COR-L47 (cell line): ENCODE results near the gene RIOK3.
"Not testable (repeated sequence)": the region's sequence is repeated elsewhere in the genome, so short reads cannot be mapped to it uniquely, and the experiment has no call there.

Experiments used
- DNase-seq: peaks from one replicate; lab custom pipeline; 2025; lab: John Stamatoyannopoulos, UW

RIOK3 gene

GRCh38 chr18:23495723-23496440 is 42.8 kb downstream of the RIOK3 start:
- peak; percentile 74 for DNase-seq

- DNase-seq, result no peak
Observed at GRCh38 chr18:23498117-23498516, 45.0 kb downstream of the RIOK3 start.

- DNase-seq, result peak; percentile 69
Observed at GRCh38 chr18:23498877-23499276, 45.8 kb downstream of the RIOK3 start.

- DNase-seq, result no peak
Observed at GRCh38 chr18:23499291-23499781, 46.2 kb downstream of the RIOK3 start.

- DNase-seq, result no peak
Observed at GRCh38 chr18:23501626-23502025, 48.5 kb downstream of the RIOK3 start.

- no peak for DNase-seq
Observed at GRCh38 chr18:23502516-23503037, 49.5 kb downstream of the RIOK3 start.

- DNase-seq, result peak; percentile 97
Observed at GRCh38 chr18:23503038-23503962, 50.2 kb downstream of the RIOK3 start, which contains the start of gene RMC1. Gene RMC1, plus strand, starts transcription at chr18:23503511. Its CDS starts 108 bp downstream, at chr18:23503619.

GRCh38 chr18:23503963-23504344 is 50.9 kb downstream of the RIOK3 start:
- no peak for DNase-seq

GRCh38 chr18:23504720-23505119 is 51.6 kb downstream of the RIOK3 start:
- DNase-seq, result no peak

GRCh38 chr18:23506393-23506792 is 53.3 kb downstream of the RIOK3 start:
- no peak for DNase-seq

GRCh38 chr18:23510923-23511322 is 57.8 kb downstream of the RIOK3 start:
- not testable (repeated sequence) for DNase-seq

GRCh38 chr18:23512216-23512615 is 59.1 kb downstream of the RIOK3 start:
- not testable (repeated sequence) for DNase-seq

GRCh38 chr18:23512641-23513040 is 59.6 kb downstream of the RIOK3 start:
- DNase-seq, result no peak

- DNase-seq, result peak; percentile 70
Observed at GRCh38 chr18:23515911-23516546, 62.9 kb downstream of the RIOK3 start.

- DNase-seq, result no peak
Observed at GRCh38 chr18:23519734-23520133, 66.6 kb downstream of the RIOK3 start.

GRCh38 chr18:23521271-23521670 is 68.2 kb downstream of the RIOK3 start:
- DNase-seq, result no peak

GRCh38 chr18:23521907-23522306 is 68.8 kb downstream of the RIOK3 start:
- no peak for DNase-seq

GRCh38 chr18:23523429-23524212 is 70.5 kb downstream of the RIOK3 start:
- DNase-seq, result no peak

- no peak for DNase-seq
Observed at GRCh38 chr18:23524213-23524707, 71.2 kb downstream of the RIOK3 start.

GRCh38 chr18:23526501-23527063 is 73.5 kb downstream of the RIOK3 start:
- no peak for DNase-seq
